HepG2 (cell line): ENCODE measurements around the gene TMEM238. TPM values are rescaled to one million over a fixed set of nuclear protein-coding genes. Genes with fewer than 3 reads are reported as not detected.
A peak's percentile ranks its signal among the peaks of the same experiment; 100 is the strongest.

Experiments
- ATF7-NPFF ChIP-seq: sonication (generic); formaldehyde crosslinking; IDR thresholded peaks from 2 replicates; pipeline ENCODE4 v1.8.1; 2023; ENCODE audit warnings: mild to moderate bottlenecking, low read depth, missing genetic modification reagents, moderate library complexity
- EEA1 ChIP-seq: sonication (generic); formaldehyde crosslinking; IDR thresholded peaks from 2 replicates; pipeline ENCODE4 v1.5.1; 2020; ENCODE audit warnings: mild to moderate bottlenecking, missing genetic modification reagents, borderline replicate concordance
- ETV6 ChIP-seq: sonication (generic); formaldehyde crosslinking; conservative IDR thresholded peaks from 2 replicates; pipeline ENCODE4 v1.4.0; 2020; ENCODE audit warnings: missing genetic modification reagents
- GATA4 ChIP-seq: sonication (generic); IDR thresholded peaks from 2 replicates; pipeline ENCODE4 v1.6.1; 2016; ENCODE audit warnings: antibody characterized with exemption, low read depth, borderline replicate concordance
- HNRNPH1 ChIP-seq: fragments of 200-400 bp; formaldehyde crosslinking; optimal IDR thresholded peaks from 2 replicates; pipeline ENCODE3; 2017; ENCODE audit warnings: mild to moderate bottlenecking, low read depth, low read length
- NFYB ChIP-seq: sonication (generic); formaldehyde crosslinking; IDR thresholded peaks from 2 replicates; pipeline ENCODE4 v1.4.0; 2020; ENCODE audit warnings: missing genetic modification reagents
- NKX3-1 ChIP-seq: sonication (generic); formaldehyde crosslinking; IDR thresholded peaks from 2 replicates; pipeline ENCODE4 v1.5.0; 2020; ENCODE audit warnings: missing genetic modification reagents
- PCBP1 ChIP-seq: fragments of 200-400 bp; formaldehyde crosslinking; IDR thresholded peaks from 2 replicates; pipeline ENCODE4 v1.6.1; 2017; ENCODE audit warnings: mild to moderate bottlenecking, low read depth, low read length, borderline replicate concordance
- REXO4 ChIP-seq: sonication (generic); formaldehyde crosslinking; IDR thresholded peaks from 2 replicates; pipeline ENCODE4 v1.8.0; 2022; ENCODE audit warnings: missing genetic modification reagents, mild to moderate bottlenecking, borderline replicate concordance
- SMYD3 ChIP-seq: sonication (generic); formaldehyde crosslinking; IDR thresholded peaks from 2 replicates; pipeline ENCODE4 v1.8.1; 2023; ENCODE audit warnings: mild to moderate bottlenecking, missing genetic modification reagents
- ZBTB7B ChIP-seq: sonication (generic); formaldehyde crosslinking; IDR thresholded peaks from 2 replicates; pipeline ENCODE4 v1.4.0; 2020; ENCODE audit warnings: missing genetic modification reagents
- ZNF605 ChIP-seq: sonication (generic); formaldehyde crosslinking; IDR thresholded peaks from 2 replicates; pipeline ENCODE4 v1.8.0; 2022; ENCODE audit warnings: mild to moderate bottlenecking, missing genetic modification reagents
- ZNF841 ChIP-seq: sonication (generic); formaldehyde crosslinking; IDR thresholded peaks from 2 replicates; pipeline ENCODE4 v1.8.1; 2023; ENCODE audit warnings: missing genetic modification reagents, borderline replicate concordance
- ZSCAN25 ChIP-seq: sonication (generic); formaldehyde crosslinking; IDR thresholded peaks from 2 replicates; pipeline ENCODE4 v1.8.0; 2022; ENCODE audit warnings: mild to moderate bottlenecking, missing genetic modification reagents
- polyA plus RNA-seq, 8 experiments: library from polyadenylated mRNA; depleted of rRNA in 3 of 8; stranded (reverse) in 7 of 8; unstranded in 1 of 8; fragments of >200 nt; fragmentation: Illumina TruSeq in 4 of 8; extraction: Trizol in 4 of 8; gene quantifications; 2 replicates each; pipeline versions ENCODE4 v1.2.1 to v1.2.3, GENCODE V29; 2011 to 2016; ENCODE audit warnings: low read depth in 4 of 8, missing spikeins in 1 of 8, mixed read lengths in 1 of 8; ENCODE audit not compliant: insufficient read depth in 1 of 8
- total RNA-seq, 5 experiments: library from RNA; depleted of rRNA; stranded (reverse); fragments of >200 nt; fragmentation: Illumina TruSeq; extraction: Trizol; gene quantifications; 2 replicates each; pipeline ENCODE4 v1.2.3, GENCODE V29; 2016; ENCODE audit warnings: low read depth in 1 of 5
- TF ChIP-seq, protein P1 (sequence below): sonication (generic); formaldehyde crosslinking; IDR thresholded peaks from 2 replicates; pipeline ENCODE4 v1.5.1; 2020; ENCODE audit warnings: mild to moderate bottlenecking, missing genetic modification reagents, moderate library complexity
- TF ChIP-seq, protein P2 (sequence below): sonication (generic); formaldehyde crosslinking; IDR thresholded peaks from 2 replicates; pipeline ENCODE4 v1.4.0; 2020; ENCODE audit warnings: missing genetic modification reagents
- TF ChIP-seq, protein P3 (sequence below): sonication (generic); formaldehyde crosslinking; IDR thresholded peaks from 2 replicates; pipeline ENCODE4 v1.5.0; 2020; ENCODE audit warnings: mild to moderate bottlenecking, missing genetic modification reagents
- TF ChIP-seq, protein P4 (sequence below): sonication (generic); formaldehyde crosslinking; IDR thresholded peaks from 2 replicates; pipeline ENCODE4 v1.4.0; 2020; ENCODE audit warnings: mild to moderate bottlenecking, missing genetic modification reagents

TMEM238 gene
- total and polyA plus RNA-seq, 2 of the 13 experiments (the other 11 are each of a cell fraction or from before 2014, with no cell fraction given): not detected

DNA sequence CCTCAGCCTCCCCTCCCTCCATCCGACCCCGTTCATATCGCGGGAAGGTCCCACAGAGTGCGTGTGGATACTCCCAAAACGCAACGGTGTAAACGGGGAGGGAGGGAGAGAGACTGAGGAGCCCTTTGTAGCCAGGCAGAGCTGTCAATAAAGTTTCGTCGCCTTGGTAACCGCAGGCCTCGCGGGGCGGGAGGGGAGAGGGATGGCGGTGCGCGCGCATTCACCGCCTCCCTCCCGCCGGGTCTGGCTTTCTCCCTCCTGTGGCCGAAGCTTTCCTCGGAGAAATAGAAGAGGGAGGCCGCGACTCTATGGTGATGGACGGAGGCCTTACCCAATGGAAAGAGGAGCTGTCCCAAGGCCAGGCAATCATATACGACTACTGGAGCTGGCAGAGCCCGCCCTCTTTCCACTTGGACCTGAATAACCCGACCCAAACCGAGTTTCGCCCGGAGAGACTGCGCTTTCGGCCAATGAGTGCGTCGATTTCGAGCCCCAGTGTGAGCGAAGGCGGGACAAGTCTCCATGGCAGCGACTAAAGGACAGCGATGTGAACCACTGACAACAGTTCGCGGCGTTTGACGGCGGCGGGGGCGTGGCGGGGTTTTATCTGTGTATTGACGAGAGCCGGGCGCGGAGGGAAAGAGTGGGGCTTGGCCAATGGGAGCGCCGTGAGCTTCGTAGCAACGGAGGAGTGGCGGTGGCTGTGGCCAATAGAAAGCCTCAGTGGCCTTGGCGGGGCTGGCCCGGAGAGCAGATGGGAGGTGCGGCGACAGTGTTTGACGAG lies 44.8 kb downstream of the TMEM238 start, which contains the start of gene KMT5C (continued):
- TF ChIP-seq, protein P1, sequence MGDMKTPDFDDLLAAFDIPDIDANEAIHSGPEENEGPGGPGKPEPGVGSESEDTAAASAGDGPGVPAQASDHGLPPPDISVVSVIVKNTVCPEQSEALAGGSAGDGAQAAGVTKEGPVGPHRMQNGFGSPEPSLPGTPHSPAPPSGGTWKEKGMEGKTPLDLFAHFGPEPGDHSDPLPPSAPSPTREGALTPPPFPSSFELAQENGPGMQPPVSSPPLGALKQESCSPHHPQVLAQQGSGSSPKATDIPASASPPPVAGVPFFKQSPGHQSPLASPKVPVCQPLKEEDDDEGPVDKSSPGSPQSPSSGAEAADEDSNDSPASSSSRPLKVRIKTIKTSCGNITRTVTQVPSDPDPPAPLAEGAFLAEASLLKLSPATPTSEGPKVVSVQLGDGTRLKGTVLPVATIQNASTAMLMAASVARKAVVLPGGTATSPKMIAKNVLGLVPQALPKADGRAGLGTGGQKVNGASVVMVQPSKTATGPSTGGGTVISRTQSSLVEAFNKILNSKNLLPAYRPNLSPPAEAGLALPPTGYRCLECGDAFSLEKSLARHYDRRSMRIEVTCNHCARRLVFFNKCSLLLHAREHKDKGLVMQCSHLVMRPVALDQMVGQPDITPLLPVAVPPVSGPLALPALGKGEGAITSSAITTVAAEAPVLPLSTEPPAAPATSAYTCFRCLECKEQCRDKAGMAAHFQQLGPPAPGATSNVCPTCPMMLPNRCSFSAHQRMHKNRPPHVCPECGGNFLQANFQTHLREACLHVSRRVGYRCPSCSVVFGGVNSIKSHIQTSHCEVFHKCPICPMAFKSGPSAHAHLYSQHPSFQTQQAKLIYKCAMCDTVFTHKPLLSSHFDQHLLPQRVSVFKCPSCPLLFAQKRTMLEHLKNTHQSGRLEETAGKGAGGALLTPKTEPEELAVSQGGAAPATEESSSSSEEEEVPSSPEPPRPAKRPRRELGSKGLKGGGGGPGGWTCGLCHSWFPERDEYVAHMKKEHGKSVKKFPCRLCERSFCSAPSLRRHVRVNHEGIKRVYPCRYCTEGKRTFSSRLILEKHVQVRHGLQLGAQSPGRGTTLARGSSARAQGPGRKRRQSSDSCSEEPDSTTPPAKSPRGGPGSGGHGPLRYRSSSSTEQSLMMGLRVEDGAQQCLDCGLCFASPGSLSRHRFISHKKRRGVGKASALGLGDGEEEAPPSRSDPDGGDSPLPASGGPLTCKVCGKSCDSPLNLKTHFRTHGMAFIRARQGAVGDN (CRISPR knock-in tag): peak; percentile 63
- TF ChIP-seq, protein P2, sequence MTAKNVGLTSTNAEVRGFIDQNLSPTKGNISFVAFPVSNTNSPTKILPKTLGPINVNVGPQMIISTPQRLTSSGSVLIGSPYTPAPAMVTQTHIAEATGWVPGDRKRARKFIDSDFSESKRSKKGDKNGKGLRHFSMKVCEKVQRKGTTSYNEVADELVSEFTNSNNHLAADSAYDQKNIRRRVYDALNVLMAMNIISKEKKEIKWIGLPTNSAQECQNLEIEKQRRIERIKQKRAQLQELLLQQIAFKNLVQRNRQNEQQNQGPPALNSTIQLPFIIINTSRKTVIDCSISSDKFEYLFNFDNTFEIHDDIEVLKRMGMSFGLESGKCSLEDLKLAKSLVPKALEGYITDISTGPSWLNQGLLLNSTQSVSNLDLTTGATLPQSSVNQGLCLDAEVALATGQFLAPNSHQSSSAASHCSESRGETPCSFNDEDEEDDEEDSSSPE: peak; percentile 84
- TF ChIP-seq ATF7-NPFF (CRISPR knock-in tag): peak; percentile 61; the same call in 1 of the 2 replicates
- TF ChIP-seq GATA4: no peak
- TF ChIP-seq, protein P3, sequence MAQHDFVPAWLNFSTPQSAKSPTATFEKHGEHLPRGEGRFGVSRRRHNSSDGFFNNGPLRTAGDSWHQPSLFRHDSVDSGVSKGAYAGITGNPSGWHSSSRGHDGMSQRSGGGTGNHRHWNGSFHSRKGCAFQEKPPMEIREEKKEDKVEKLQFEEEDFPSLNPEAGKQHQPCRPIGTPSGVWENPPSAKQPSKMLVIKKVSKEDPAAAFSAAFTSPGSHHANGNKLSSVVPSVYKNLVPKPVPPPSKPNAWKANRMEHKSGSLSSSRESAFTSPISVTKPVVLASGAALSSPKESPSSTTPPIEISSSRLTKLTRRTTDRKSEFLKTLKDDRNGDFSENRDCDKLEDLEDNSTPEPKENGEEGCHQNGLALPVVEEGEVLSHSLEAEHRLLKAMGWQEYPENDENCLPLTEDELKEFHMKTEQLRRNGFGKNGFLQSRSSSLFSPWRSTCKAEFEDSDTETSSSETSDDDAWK (CRISPR knock-in tag): no peak
- peak; percentile 96 for TF ChIP-seq NFYB (CRISPR knock-in tag)
- TF ChIP-seq ZNF605: no peak
- TF ChIP-seq HNRNPH1: no peak
- no peak for TF ChIP-seq ETV6
- 0 out of 2 replicates have a peak, but pooled peaks have one; percentile 16 for TF ChIP-seq SMYD3 (CRISPR knock-in tag)
- no peak for TF ChIP-seq ZNF841 (CRISPR knock-in tag)
- TF ChIP-seq, protein P4, sequence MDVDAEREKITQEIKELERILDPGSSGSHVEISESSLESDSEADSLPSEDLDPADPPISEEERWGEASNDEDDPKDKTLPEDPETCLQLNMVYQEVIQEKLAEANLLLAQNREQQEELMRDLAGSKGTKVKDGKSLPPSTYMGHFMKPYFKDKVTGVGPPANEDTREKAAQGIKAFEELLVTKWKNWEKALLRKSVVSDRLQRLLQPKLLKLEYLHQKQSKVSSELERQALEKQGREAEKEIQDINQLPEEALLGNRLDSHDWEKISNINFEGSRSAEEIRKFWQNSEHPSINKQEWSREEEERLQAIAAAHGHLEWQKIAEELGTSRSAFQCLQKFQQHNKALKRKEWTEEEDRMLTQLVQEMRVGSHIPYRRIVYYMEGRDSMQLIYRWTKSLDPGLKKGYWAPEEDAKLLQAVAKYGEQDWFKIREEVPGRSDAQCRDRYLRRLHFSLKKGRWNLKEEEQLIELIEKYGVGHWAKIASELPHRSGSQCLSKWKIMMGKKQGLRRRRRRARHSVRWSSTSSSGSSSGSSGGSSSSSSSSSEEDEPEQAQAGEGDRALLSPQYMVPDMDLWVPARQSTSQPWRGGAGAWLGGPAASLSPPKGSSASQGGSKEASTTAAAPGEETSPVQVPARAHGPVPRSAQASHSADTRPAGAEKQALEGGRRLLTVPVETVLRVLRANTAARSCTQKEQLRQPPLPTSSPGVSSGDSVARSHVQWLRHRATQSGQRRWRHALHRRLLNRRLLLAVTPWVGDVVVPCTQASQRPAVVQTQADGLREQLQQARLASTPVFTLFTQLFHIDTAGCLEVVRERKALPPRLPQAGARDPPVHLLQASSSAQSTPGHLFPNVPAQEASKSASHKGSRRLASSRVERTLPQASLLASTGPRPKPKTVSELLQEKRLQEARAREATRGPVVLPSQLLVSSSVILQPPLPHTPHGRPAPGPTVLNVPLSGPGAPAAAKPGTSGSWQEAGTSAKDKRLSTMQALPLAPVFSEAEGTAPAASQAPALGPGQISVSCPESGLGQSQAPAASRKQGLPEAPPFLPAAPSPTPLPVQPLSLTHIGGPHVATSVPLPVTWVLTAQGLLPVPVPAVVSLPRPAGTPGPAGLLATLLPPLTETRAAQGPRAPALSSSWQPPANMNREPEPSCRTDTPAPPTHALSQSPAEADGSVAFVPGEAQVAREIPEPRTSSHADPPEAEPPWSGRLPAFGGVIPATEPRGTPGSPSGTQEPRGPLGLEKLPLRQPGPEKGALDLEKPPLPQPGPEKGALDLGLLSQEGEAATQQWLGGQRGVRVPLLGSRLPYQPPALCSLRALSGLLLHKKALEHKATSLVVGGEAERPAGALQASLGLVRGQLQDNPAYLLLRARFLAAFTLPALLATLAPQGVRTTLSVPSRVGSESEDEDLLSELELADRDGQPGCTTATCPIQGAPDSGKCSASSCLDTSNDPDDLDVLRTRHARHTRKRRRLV (CRISPR knock-in tag): no peak
- TF ChIP-seq ZSCAN25 (CRISPR knock-in tag): peak; percentile 26; the same call in 1 of the 2 replicates
- TF ChIP-seq ZBTB7B (CRISPR knock-in tag): no peak
- no peak for TF ChIP-seq REXO4
- peak; percentile 84; the same call in 1 of the 2 replicates for TF ChIP-seq PCBP1
- TF ChIP-seq EEA1: no peak
- TF ChIP-seq NKX3-1: no peak
